Fibroblast of lung (primary cell): Measurements from ENCODE around the gene TSPOAP1. TPM values are rescaled to one million over a fixed set of nuclear protein-coding genes. Genes with fewer than 3 reads are reported as not detected.

Experiments used
- DNase-seq, 2 donors: peaks; one replicate each; pipeline versions ENCODE4 v3.0.0 to v3.0.0-alpha.2; 2010; ENCODE audit warnings: low read depth in 2 of 2
- H2AFZ ChIP-seq: 2 replicates; pipeline ENCODE4 v1.5.1; 2012; ENCODE audit warnings: low read length, control low read depth, inconsistent platforms
- H3K27ac ChIP-seq: 2 replicates; pipeline ENCODE4 v1.5.1; 2011; ENCODE audit warnings: low read length, control low read depth; ENCODE audit not compliant: insufficient read depth
- H3K27me3 ChIP-seq: 2 replicates; pipeline ENCODE4 v1.5.1; 2011; ENCODE audit warnings: mild to moderate bottlenecking, low read length; ENCODE audit not compliant: control insufficient read depth, insufficient read depth
- H3K36me3 ChIP-seq: 2 replicates; pipeline ENCODE4 v1.5.1; 2011; ENCODE audit warnings: low read length; ENCODE audit not compliant: control insufficient read depth, insufficient read depth
- H3K4me1 ChIP-seq: 2 replicates; pipeline ENCODE4 v1.5.1; 2011; ENCODE audit warnings: low read length; ENCODE audit not compliant: control insufficient read depth, insufficient read depth; ENCODE audit errors: extremely low read depth
- H3K4me2 ChIP-seq: 2 replicates; pipeline ENCODE4 v1.5.1; 2011; ENCODE audit warnings: low read length, control low read depth; ENCODE audit not compliant: insufficient read depth; ENCODE audit errors: extremely low read depth
- H3K4me3 ChIP-seq, 4 experiments: fragments of 200-600 bp in 1 of 4; sonication (generic) in 1 of 4; replicated peaks in 1 of 4; 2 replicates each; pipeline ENCODE4 v1.5.1; 2011 to 2016; ENCODE audit warnings: low read length in 4 of 4, low read depth in 3 of 4, mild to moderate bottlenecking in 3 of 4, control low read depth in 2 of 4, inconsistent platforms in 1 of 4, mixed read lengths in 1 of 4; ENCODE audit not compliant: insufficient read depth in 1 of 4; ENCODE audit errors: control extremely low read depth in 1 of 4
- H3K79me2 ChIP-seq: 2 replicates; pipeline ENCODE4 v1.5.1; 2012; ENCODE audit warnings: mild to moderate bottlenecking, low read length, inconsistent platforms; ENCODE audit not compliant: control insufficient read depth, insufficient read depth
- H3K9ac ChIP-seq: 2 replicates; pipeline ENCODE4 v1.5.1; 2011; ENCODE audit warnings: mild to moderate bottlenecking, low read length, control low read depth; ENCODE audit not compliant: insufficient read depth
- H3K9me3 ChIP-seq: 2 replicates; pipeline ENCODE4 v1.5.1; 2012; ENCODE audit warnings: low read depth, low read length; ENCODE audit not compliant: control insufficient read depth, insufficient read depth
- H4K20me1 ChIP-seq: 2 replicates; pipeline ENCODE4 v1.5.1; 2011; ENCODE audit warnings: low read length; ENCODE audit not compliant: control insufficient read depth, insufficient read depth; ENCODE audit errors: extremely low read depth
- CTCF ChIP-seq, 2 donors: IDR thresholded peaks in 1 of 2; conservative IDR thresholded peaks in 1 of 2; 1 replicate in 1 of 2; 2 replicates in 1 of 2; pipeline ENCODE4 v1.5.1; 2011 to 2012; ENCODE audit warnings: low read length in 2 of 2, control low read depth in 1 of 2, inconsistent platforms in 1 of 2, low read depth in 1 of 2, mild to moderate bottlenecking in 1 of 2
- EZH2 ChIP-seq: IDR thresholded peaks from 2 replicates; pipeline ENCODE4 v1.5.1; 2012; ENCODE audit warnings: low read length, control low read depth, mild to moderate bottlenecking; ENCODE audit errors: missing control alignments
- polyA plus RNA-seq, 2 donors: library from polyadenylated mRNA; depleted of rRNA in 1 of 2; stranded (reverse) in 1 of 2; unstranded in 1 of 2; fragments of >200 nt; gene quantifications; 2 replicates each; pipeline ENCODE4 v1.2.1, GENCODE V29; 2011 to 2012; ENCODE audit warnings: missing spikeins in 1 of 2
- total RNA-seq: library from RNA; depleted of rRNA; stranded (reverse); fragments of >200 nt; gene quantifications from 2 replicates; pipeline ENCODE4 v1.2.1, GENCODE V29; 2014

The TSPOAP1 gene
- total and polyA plus RNA-seq, 2 donors (not counting 1 experiment from before 2014, with no cell fraction given): 0.23 to 4.0 TPM

- no peak for DNase-seq
- no peaks in the 10 kb centered on the region for H3K9me3 ChIP-seq
- no peaks in the 10 kb centered on the region for H4K20me1 ChIP-seq
- H3K4me3 ChIP-seq: no peak overlapping the region
- H3K9ac ChIP-seq: no peak overlapping the region
- H3K79me2 ChIP-seq: no peaks in the 10 kb centered on the region
- no peak overlapping the region for H3K4me2 ChIP-seq
- H3K36me3 ChIP-seq: no peaks in the 10 kb centered on the region
- no peak overlapping the region for H3K27ac ChIP-seq
- no peaks in the 10 kb centered on the region for H3K27me3 ChIP-seq
- H3K4me1 ChIP-seq: no peaks in the 10 kb centered on the region
- TF ChIP-seq CTCF (conservative IDR thresholded peaks at IDR 0.05 in 1 of 2, IDR thresholded peaks at IDR 0.05 in 1 of 2; ENCODE audit: low read depth in 1 of 2, low read length in 2 of 2) (no peak), EZH2 (no peak)
- no peak overlapping the region for H2AFZ ChIP-seq
Measured at GRCh38 chr17:58369214-58370031, 40.8 kb upstream of the TSPOAP1 start.

- TF ChIP-seq CTCF (conservative IDR thresholded peaks at IDR 0.05 in 1 of 2, IDR thresholded peaks at IDR 0.05 in 1 of 2; ENCODE audit: low read depth in 1 of 2, low read length in 2 of 2): no peak
- TF ChIP-seq EZH2: no peak
- H3K36me3 ChIP-seq: no peaks in the 10 kb centered on the region
- no peaks in the 10 kb centered on the region for H4K20me1 ChIP-seq
- no peak overlapping the region for H3K27ac ChIP-seq
- H3K9me3 ChIP-seq: no peaks in the 10 kb centered on the region
- no peaks in the 10 kb centered on the region for H3K4me1 ChIP-seq
- H3K79me2 ChIP-seq: no peaks in the 10 kb centered on the region
- no peak for DNase-seq
- H3K4me3 ChIP-seq: no peak overlapping the region
- peaks cover 2% of the 10 kb centered on the region for H3K27me3 ChIP-seq
- H3K9ac ChIP-seq: no peak overlapping the region
- no peak overlapping the region for H3K4me2 ChIP-seq
- no peak overlapping the region for H2AFZ ChIP-seq
Measured at GRCh38 chr17:58368860-58369213, 40.2 kb upstream of the TSPOAP1 start.

- Histone ChIP-seq H2AFZ (no peak overlapping the region), H3K4me1 (no peaks in the 10 kb centered on the region), H3K9ac (no peak overlapping the region), H3K9me3 (no peaks in the 10 kb centered on the region), H3K27ac (no peak overlapping the region), H3K79me2 (no peaks in the 10 kb centered on the region), H3K4me2 (no peak overlapping the region), H3K27me3 (peaks cover 2% of the 10 kb centered on the region), H3K4me3 (no peak overlapping the region), H4K20me1 (no peaks in the 10 kb centered on the region), H3K36me3 (no peaks in the 10 kb centered on the region)
- TF ChIP-seq CTCF (conservative IDR thresholded peaks at IDR 0.05 in 1 of 2, IDR thresholded peaks at IDR 0.05 in 1 of 2; ENCODE audit: low read depth in 1 of 2, low read length in 2 of 2) (no peak), EZH2 (no peak)
- DNase-seq: no peak
Measured at GRCh38 chr17:58367461-58367860, 38.9 kb upstream of the TSPOAP1 start.
